Mucosa of descending colon (tissue), 3 donors: ENCODE results near the gene GSG1L2. TPM values are rescaled to one million over a fixed set of nuclear protein-coding genes. Genes with fewer than 3 reads are reported as not detected.

Experiments
- ATAC-seq: fragments of 200-7000 bp; cut with Tn5 transposase; one replicate; pipeline ENCODE4 v1.9.1; 2020; ENCODE audit warnings: mild to moderate bottlenecking, moderate library complexity
- DNase-seq, 3 donors: peaks; one replicate each; pipeline ENCODE4 v3.0.0-alpha.2; 2020
- H3K36me3 ChIP-seq: fragments of 200-600 bp; one replicate; pipeline ENCODE4 v1.8.0; 2021; ENCODE audit warnings: low read depth, mild to moderate bottlenecking
- H3K4me1 ChIP-seq: fragments of 200-600 bp; one replicate; pipeline ENCODE4 v1.8.0; 2021; ENCODE audit warnings: low read depth, mild to moderate bottlenecking
- H3K4me3 ChIP-seq: fragments of 200-600 bp; one replicate; pipeline ENCODE4 v1.8.0; 2021; ENCODE audit warnings: mild to moderate bottlenecking
- H3K9me3 ChIP-seq: fragments of 200-600 bp; one replicate; pipeline ENCODE4 v1.8.0; 2021; ENCODE audit warnings: mild to moderate bottlenecking
- intact Hi-C, 2 donors: fragments of 100-400 bp; cut with DNase I in 1 of 2; cut with micrococcal nuclease in 1 of 2; formaldehyde crosslinking; loops; one replicate each; pipeline versions ENCODE4 v1.11.0 to v1.11.1; 2022; cut with DNase I, micrococcal nuclease
- total RNA-seq, 3 donors: library from RNA; stranded (reverse); fragmentation: NEBNext Ultra II Directional in 2 of 3; extraction: Animal tissue kit (Norgen Biotek cat#: 25700) in 2 of 3; gene quantifications; one replicate each; pipeline versions ENCODE4 v1.2.1 to v1.2.4, GENCODE V29; 2021 to 2023
- TF ChIP-seq, protein P1 (sequence below): fragments of 200-600 bp; IDR thresholded peaks from one replicate; pipeline ENCODE4 v1.8.0; 2022; ENCODE audit warnings: antibody characterized with exemption, mild to moderate bottlenecking
- donor health status: DM: no; HTN: no; CAD: no; lungs with moderate emphysema.
- donor health status: DM: no; HTN: no; CAD: no.
- donor health status: DM: no; HTN: yes; CAD: no.

The GSG1L2 gene
- total RNA-seq, 3 donors from 2014 or later, result not detected

DNA sequence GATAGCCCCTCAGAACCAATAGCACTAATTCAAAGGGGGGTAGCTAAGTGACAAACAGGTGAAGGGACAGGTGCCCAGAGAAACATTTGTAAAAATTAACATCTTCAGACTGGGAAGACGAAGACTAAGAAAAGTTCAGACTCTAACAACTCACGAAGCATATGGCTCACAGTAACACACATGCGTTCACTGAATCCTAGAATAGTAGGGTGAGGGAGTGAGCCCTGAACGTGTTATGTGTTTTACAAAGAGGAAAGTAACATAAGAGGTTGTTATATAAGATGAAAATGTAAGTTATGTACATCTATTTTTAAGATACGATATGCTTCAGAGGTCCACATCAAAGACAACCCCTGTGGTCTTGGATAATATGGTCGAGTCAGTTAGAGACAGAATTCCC, 15.2 kb downstream of the GSG1L2 start:
- intact Hi-C loops, result no loop called here
- DNase-seq (no peak), ATAC-seq (no peak)
- TF ChIP-seq, protein P1, sequence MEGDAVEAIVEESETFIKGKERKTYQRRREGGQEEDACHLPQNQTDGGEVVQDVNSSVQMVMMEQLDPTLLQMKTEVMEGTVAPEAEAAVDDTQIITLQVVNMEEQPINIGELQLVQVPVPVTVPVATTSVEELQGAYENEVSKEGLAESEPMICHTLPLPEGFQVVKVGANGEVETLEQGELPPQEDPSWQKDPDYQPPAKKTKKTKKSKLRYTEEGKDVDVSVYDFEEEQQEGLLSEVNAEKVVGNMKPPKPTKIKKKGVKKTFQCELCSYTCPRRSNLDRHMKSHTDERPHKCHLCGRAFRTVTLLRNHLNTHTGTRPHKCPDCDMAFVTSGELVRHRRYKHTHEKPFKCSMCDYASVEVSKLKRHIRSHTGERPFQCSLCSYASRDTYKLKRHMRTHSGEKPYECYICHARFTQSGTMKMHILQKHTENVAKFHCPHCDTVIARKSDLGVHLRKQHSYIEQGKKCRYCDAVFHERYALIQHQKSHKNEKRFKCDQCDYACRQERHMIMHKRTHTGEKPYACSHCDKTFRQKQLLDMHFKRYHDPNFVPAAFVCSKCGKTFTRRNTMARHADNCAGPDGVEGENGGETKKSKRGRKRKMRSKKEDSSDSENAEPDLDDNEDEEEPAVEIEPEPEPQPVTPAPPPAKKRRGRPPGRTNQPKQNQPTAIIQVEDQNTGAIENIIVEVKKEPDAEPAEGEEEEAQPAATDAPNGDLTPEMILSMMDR, result no peak
- Histone ChIP-seq H3K4me3 (no peak overlapping the region), H3K36me3 (no peaks in the 10 kb centered on the region), H3K9me3 (no peaks in the 10 kb centered on the region), H3K4me1 (no peaks in the 10 kb centered on the region)

DNA sequence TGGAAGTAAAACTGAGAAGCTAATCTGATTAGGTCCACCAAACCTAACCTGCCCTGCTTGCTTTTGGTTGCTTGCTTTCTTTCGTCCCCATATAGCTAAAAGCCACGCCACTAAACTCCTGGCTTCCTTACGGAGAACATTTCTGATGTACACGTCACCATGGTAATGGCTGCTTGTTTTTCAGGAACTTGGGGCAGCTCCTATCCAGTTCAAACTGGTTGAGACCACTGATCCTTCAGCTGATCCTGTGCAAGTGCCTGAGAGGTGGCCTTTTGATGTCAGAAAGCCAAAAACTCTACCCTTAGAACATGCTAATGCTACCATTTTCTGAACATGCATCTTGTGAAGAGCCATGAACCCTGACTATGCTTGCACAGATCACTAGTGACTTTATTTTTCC, 16.1 kb downstream of the GSG1L2 start:
- Histone ChIP-seq H3K4me1 (no peaks in the 10 kb centered on the region), H3K9me3 (no peaks in the 10 kb centered on the region), H3K36me3 (no peaks in the 10 kb centered on the region), H3K4me3 (no peak overlapping the region)
- intact Hi-C loops, result no loop called here
- no peak for DNase-seq
- no peak for ATAC-seq
- TF ChIP-seq, protein P1, result no peak

DNA sequence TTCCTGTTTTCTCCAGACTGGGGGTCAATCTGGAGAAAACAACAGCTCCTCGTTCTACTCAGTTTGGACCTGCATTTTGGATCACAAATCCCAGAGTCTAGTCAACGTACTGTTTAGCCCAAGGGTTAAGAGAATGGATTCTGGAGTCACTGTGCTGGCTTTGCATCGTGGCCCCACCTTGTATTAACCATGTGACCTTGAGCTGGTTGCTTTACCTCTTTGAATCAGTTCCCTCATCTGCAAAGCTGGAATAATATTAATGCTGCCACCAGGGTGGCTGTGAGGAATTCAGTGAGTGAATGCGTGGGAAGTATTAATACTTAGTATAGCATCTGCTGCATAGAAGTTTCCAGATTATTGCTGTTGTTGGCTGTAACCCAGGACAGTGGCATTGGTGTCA, 19.2 kb downstream of the GSG1L2 start:
- Histone ChIP-seq H3K9me3 (no peaks in the 10 kb centered on the region), H3K4me1 (no peaks in the 10 kb centered on the region), H3K4me3 (no peak overlapping the region), H3K36me3 (no peaks in the 10 kb centered on the region)
- DNase-seq (no peak), ATAC-seq (no peak)
- TF ChIP-seq, protein P1, result no peak
- intact Hi-C loops, result no loop called here

DNA sequence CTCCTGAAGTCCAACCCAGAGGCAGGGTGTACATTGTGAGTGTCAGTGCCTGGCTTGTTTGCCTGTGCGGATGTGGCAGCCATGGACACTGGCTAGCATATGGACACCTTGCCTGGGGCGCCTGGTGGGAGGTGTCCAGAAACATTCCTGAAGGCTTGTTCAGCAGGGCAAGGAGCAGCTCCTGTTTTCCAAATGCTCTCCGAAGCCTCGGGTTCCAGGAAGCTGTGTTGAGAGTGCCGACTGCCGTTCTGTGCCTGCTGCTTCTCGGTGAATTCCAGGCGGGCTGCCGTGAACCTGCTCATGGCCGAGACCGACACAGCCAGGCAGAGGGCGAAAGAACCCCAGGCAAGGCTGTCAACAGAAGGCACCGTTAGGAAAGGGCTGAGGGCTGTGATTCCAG, 19.6 kb downstream of the GSG1L2 start:
- no peaks in the 10 kb centered on the region for H3K4me1 ChIP-seq
- intact Hi-C loops, result no loop called here
- no peak overlapping the region for H3K4me3 ChIP-seq
- TF ChIP-seq, protein P1, result no peak
- ATAC-seq (no peak), DNase-seq (no peak)
- no peaks in the 10 kb centered on the region for H3K36me3 ChIP-seq
- no peaks in the 10 kb centered on the region for H3K9me3 ChIP-seq

DNA sequence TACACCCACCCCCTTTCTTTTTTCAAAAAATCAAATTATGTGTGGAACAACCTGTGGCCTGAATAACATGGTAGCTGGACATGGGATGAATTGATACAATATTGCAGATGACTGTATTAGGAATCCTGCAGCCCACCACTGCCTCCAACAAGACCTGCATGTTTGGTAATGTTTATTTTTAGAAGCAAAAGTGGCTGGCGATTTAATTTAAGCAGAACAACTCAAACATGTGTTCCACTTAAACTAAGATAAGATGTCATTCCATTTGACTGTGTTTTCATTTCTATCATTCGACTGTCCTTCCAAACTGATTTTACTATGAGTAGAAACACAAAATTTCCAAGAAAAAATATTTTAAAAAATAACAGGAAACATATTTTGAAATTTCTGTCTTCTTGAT, 20.4 kb downstream of the GSG1L2 start:
- DNase-seq, result no peak
- H3K4me1 ChIP-seq, result no peaks in the 10 kb centered on the region
- ATAC-seq, result no peak
- no peaks in the 10 kb centered on the region for H3K36me3 ChIP-seq
- TF ChIP-seq, protein P1, result no peak
- intact Hi-C loops, result no loop called here
- H3K9me3 ChIP-seq, result no peaks in the 10 kb centered on the region
- H3K4me3 ChIP-seq, result no peak overlapping the region

DNA sequence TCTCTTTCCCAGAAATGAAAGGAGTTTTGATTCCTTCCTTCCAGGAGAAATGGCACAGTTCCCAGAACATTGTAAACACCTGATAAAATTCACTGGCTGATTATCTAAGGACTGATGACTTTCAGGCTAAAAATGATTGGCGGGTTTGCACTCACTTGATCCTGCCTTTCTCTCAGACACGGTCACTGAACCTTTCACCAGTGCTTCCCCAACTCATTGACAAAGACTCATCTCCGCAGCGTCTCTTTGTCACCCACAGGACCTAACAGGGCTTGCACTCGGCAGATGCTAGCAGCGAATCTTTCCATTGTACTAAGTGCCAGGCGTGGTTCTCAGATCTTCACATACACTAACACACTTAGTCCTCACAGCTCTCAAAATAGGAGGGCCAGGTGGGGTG, 23.2 kb downstream of the GSG1L2 start:
- ATAC-seq, result no peak
- TF ChIP-seq, protein P1, result no peak
- H3K9me3 ChIP-seq, result no peaks in the 10 kb centered on the region
- no peak overlapping the region for H3K4me3 ChIP-seq
- intact Hi-C loops, result no loop called here
- no peaks in the 10 kb centered on the region for H3K36me3 ChIP-seq
- H3K4me1 ChIP-seq, result no peaks in the 10 kb centered on the region
- DNase-seq, result no peak
